Immature natural killer cell (primary cell): ENCODE results near the gene DKK3. TPM values are rescaled to one million over a fixed set of nuclear protein-coding genes. Genes with fewer than 3 reads are reported as not detected.
A peak's percentile ranks its signal among the peaks of the same experiment; 100 is the strongest.

Experiments used
- DNase-seq, 3 donors: peaks; one replicate each; pipeline ENCODE4 v3.0.0; 2022; ENCODE audit warnings: mixed read lengths in 1 of 3
- H3K27ac Mint-ChIP-seq, 6 donors: one replicate each; pipeline ENCODE4 v1.8.0; 2020; ENCODE audit warnings: mixed read lengths in 6 of 6, mild to moderate bottlenecking in 5 of 6, inconsistent platforms in 4 of 6, moderate library complexity in 3 of 6
- H3K27me3 Mint-ChIP-seq, 3 donors: one replicate each; pipeline ENCODE4 v1.8.0; 2020 to 2021; ENCODE audit warnings: low read depth in 3 of 3, mild to moderate bottlenecking in 3 of 3, mixed read lengths in 3 of 3, moderate library complexity in 3 of 3, inconsistent platforms in 1 of 3
- H3K36me3 Mint-ChIP-seq, 3 donors: one replicate each; pipeline ENCODE4 v1.8.0; 2020; ENCODE audit warnings: mixed read lengths in 3 of 3, inconsistent platforms in 2 of 3, mild to moderate bottlenecking in 2 of 3
- H3K4me1 Mint-ChIP-seq, 2 donors: one replicate each; pipeline ENCODE4 v1.8.0; 2020; ENCODE audit warnings: inconsistent platforms in 2 of 2, mild to moderate bottlenecking in 2 of 2, mixed read lengths in 2 of 2, moderate library complexity in 1 of 2
- H3K4me3 Mint-ChIP-seq, 5 donors: one replicate each; pipeline ENCODE4 v1.8.0; 2020; ENCODE audit warnings: mild to moderate bottlenecking in 5 of 5, mixed read lengths in 5 of 5, inconsistent platforms in 3 of 5, moderate library complexity in 3 of 5
- H3K9me3 Mint-ChIP-seq, 6 donors: one replicate each; pipeline ENCODE4 v1.8.0; 2020; ENCODE audit warnings: mild to moderate bottlenecking in 6 of 6, mixed read lengths in 6 of 6, inconsistent platforms in 4 of 6, moderate library complexity in 3 of 6
- polyA plus RNA-seq, 3 donors: library from polyadenylated mRNA; unstranded; fragments of 300-500 nt; fragmentation: Illumina TruSeq; gene quantifications; one replicate each; pipeline ENCODE4 v1.2.3, GENCODE V29; 2021

DKK3 gene
- polyA plus RNA-seq, 3 donors from 2014 or later = 0.31 to 0.76 TPM; not detected in 1

DNA sequence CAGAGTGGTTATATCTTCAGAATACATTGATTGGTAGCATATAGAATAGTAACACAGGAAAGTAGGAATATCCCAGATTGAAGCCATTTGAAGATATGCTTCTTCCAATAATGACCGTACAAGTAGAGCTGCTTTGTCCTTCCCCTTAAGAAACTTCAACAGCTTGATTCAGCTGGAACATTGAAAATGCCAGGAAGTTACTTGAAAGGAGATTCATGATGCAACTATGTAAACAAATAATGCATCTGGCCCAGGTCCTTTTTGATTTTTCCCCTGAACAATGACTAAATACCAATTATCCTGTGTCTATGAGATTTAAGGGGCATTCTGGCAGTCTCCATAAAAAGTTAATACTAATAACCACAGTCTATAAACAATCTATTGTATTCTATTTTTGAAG is 3.0 kb downstream of the DKK3 start:
- Mint-ChIP-seq H3K9me3 (peaks cover 0 to under 1% (median 0%) of the 10 kb centered on the region in 6 donors), H3K36me3 (no peaks in the 10 kb centered on the region), H3K4me1 (peaks cover 10 to 13% of the 10 kb centered on the region in 2 donors), H3K27ac (no peak overlapping the region), H3K4me3 (no peak overlapping the region), H3K27me3 (peaks cover 11 to 23% (median 18%) of the 10 kb centered on the region in 3 donors)
- DNase-seq = no peak

DNA sequence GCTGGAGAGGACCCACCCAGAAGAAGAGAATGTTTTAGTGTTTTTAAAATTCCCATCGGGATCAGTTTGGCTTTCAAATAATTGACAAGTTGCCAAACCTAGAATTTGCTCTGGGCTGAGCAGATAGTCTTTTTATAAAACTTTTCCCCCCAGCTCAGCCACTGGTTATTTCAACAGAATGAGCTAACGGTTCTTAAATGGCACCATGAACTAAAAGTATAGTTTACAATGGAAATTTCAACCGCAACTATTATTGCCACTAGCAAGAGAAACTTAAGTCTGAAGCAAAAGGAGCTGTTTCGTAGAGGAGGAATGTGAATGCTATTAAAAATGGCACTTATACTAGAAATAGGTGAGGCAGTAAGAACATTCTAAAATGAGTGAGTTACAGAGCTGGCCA is 3.4 kb downstream of the DKK3 start:
- no peaks in the 10 kb centered on the region for H3K9me3 Mint-ChIP-seq
- H3K27me3 Mint-ChIP-seq = peaks cover 11 to 20% (median 18%) of the 10 kb centered on the region in 3 donors
- H3K27ac Mint-ChIP-seq = no peak overlapping the region
- no peak for DNase-seq
- peaks cover 7 to 13% of the 10 kb centered on the region in 2 donors for H3K4me1 Mint-ChIP-seq
- H3K36me3 Mint-ChIP-seq = no peaks in the 10 kb centered on the region
- no peak overlapping the region for H3K4me3 Mint-ChIP-seq

DNA sequence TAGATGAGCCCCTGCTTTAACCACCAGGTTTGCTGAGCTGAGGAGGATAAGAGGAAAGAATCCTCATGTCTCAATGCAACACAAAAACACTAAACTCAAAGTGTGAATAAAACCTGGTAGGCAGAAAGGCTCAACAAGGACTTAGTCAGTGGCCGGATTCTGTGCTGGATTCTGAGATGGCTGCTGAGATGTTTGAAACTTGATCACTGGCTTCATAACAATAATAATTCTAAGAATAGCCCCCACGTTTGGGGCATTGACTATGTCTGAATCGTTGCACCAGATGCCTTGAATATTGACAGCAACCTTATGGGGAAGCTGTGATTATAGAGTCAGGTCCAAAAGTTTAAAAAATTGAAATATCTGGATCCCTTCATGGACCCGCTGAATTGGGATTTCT is 4.6 kb downstream of the DKK3 start:
- peaks cover 3 to 4% of the 10 kb centered on the region in 2 donors for H3K4me1 Mint-ChIP-seq
- peaks cover 11 to 18% (median 15%) of the 10 kb centered on the region in 3 donors for H3K27me3 Mint-ChIP-seq
- no peaks in the 10 kb centered on the region for H3K9me3 Mint-ChIP-seq
- DNase-seq = no peak
- no peaks in the 10 kb centered on the region for H3K36me3 Mint-ChIP-seq
- H3K4me3 Mint-ChIP-seq = no peak overlapping the region
- no peak overlapping the region for H3K27ac Mint-ChIP-seq

DNA sequence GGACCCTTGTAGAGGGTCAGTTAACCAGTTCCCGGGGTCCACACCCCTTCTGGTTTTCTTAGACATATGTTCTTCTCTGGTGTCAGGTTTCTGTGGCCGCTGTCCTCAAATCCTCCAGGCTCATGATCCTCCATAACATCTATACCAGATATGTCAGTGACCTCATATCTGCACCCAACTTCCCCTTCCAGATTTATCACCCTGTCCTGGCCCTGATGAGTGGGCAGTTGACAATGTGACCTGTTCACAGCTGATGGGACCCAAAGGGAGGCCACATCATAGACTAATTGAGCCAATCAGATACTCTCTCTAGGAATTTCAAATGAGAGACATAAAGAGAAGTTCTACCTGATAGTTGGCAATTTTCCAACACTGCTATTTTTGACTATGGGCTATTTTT is 5.1 kb downstream of the DKK3 start:
- H3K27me3 Mint-ChIP-seq = peaks cover 8 to 18% (median 15%) of the 10 kb centered on the region in 3 donors
- peaks cover 7 to 8% of the 10 kb centered on the region in 2 donors for H3K4me1 Mint-ChIP-seq
- H3K9me3 Mint-ChIP-seq = no peaks in the 10 kb centered on the region
- no peaks in the 10 kb centered on the region for H3K36me3 Mint-ChIP-seq
- no peak overlapping the region for H3K27ac Mint-ChIP-seq
- H3K4me3 Mint-ChIP-seq = no peak overlapping the region
- no peak for DNase-seq

DNA sequence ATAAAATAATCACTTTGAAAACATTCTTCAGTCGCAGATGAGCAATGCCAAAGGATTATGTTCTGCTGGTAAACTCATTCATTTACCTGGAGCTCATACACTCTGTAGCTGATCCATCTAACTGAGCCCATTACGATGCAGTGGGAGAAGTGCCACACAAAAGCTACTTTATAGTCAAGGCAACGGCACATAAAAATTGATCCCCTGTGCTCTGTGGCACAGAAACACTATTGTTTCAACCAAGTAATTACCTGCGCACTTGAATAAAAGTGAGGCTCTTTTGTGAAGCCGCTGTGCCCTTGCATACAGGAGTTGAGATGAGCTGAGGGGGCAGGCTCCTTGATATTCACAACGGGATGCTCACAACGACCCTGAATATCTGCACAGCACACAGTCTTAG is 7.2 kb downstream of the DKK3 start:
- no peaks in the 10 kb centered on the region for H3K9me3 Mint-ChIP-seq
- H3K36me3 Mint-ChIP-seq = no peaks in the 10 kb centered on the region
- no peak overlapping the region for H3K4me3 Mint-ChIP-seq
- H3K4me1 Mint-ChIP-seq = peaks cover 6 to 9% of the 10 kb centered on the region in 2 donors
- peaks cover 8 to 21% (median 17%) of the 10 kb centered on the region in 3 donors for H3K27me3 Mint-ChIP-seq
- H3K27ac Mint-ChIP-seq = no peak overlapping the region
- DNase-seq = no peak

DNA sequence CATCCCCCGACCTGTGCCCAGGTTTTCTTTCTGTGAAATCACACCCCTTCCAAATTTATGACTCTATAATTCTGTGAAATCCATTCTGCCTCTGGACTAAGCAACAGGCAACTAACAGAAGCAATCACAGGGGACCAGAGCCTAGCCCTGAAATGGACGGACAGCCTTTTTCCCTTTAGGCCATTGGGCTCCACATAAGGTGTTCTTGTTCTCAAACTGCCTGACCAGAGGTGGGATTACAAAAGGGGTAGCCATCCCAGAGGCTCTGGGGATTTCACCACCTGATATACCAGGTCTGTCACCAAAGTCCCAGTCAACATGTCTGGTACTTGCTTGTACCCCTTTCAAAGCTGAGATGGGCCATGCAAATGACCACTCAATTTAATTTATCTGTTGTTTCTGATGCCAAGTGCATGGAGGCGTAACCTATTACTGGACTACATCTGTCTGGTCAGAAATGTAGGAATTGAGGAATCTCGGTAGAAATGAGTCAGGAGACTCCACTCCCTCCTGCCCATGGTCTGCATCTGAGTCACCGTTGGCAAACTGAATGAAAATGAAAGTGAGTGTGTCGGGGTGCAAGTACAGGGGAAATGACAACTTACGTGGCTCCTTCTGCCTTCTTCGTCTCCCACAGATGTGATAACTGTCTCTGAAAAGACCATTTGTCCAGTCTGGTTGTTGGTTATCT is 10.2 kb downstream of the DKK3 start:
- Mint-ChIP-seq H3K4me1 (peaks cover 9 to 13% of the 10 kb centered on the region in 2 donors), H3K4me3 (peak overlapping the region; percentile 33 to 71 (median 46)), H3K9me3 (no peaks in the 10 kb centered on the region), H3K27me3 (peaks cover 2 to 13% (median 3%) of the 10 kb centered on the region in 3 donors), H3K36me3 (no peaks in the 10 kb centered on the region), H3K27ac (peak overlapping the region in 1 of 6 donors; percentile 41)
- DNase-seq = peak in 1 of 3 donors; percentile 7

DNA sequence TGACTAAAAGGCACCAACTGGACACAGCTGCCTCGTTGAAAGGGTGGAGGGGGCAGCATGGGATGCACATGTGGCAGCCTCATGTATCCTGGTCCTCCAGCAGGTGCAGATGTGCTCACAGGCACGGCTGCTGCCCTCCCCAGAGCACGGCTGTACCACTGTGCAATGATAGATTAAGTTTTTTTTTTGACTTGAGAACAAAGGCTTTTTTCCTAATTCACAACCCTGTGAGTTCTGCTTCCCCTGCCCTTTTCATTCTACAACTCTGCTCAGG is 11.4 kb downstream of the DKK3 start:
- no peaks in the 10 kb centered on the region for H3K36me3 Mint-ChIP-seq
- H3K27ac Mint-ChIP-seq = peak overlapping the region in 1 of 6 donors; percentile 4
- peaks cover 0 to 2% (median 0%) of the 10 kb centered on the region in 6 donors for H3K9me3 Mint-ChIP-seq
- peaks cover 2 to 12% (median 3%) of the 10 kb centered on the region in 3 donors for H3K27me3 Mint-ChIP-seq
- no peak for DNase-seq
- H3K4me3 Mint-ChIP-seq = no peak overlapping the region
- peaks cover 9 to 13% of the 10 kb centered on the region in 2 donors for H3K4me1 Mint-ChIP-seq

DNA sequence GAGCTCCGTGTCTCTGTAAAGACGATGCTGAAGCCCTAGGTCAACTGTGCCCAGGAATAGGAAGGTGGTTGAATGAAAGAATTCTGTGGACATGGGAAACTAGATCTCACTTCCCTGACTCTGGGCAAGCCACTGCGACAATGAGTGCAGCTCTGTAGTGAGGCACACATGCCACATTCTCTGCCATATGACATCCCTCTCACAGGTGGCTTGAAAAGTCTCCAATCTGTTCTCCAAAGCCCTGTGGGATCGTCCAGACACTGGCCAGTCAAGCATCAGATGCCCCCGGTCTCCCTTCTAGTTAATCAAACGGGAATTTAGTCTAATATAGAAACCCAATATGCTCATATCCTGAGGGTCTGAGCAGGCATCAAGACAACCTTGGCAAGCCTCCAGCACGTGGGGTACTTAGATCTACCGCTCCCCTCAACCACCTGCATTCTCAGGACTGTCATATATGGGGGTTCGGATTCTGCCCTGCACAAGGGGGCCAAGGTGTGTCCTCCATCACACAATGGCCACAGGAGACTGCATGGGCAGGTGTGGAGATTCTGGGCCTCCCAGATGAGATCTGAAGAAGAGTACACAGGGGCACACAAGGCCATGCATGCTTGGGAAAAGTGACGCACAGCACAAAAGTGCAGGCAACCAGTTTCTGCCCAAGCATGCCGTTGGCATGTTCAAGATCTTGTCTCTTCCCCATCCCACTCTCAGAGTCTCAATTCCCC is 11.9 kb downstream of the DKK3 start:
- peaks cover 9 to 13% of the 10 kb centered on the region in 2 donors for H3K4me1 Mint-ChIP-seq
- no peak for DNase-seq
- H3K36me3 Mint-ChIP-seq = no peaks in the 10 kb centered on the region
- peaks cover 2 to 17% (median 3%) of the 10 kb centered on the region in 3 donors for H3K27me3 Mint-ChIP-seq
- H3K27ac Mint-ChIP-seq = no peak overlapping the region
- no peak overlapping the region for H3K4me3 Mint-ChIP-seq
- H3K9me3 Mint-ChIP-seq = peaks cover 0 to 2% (median 0%) of the 10 kb centered on the region in 6 donors

DNA sequence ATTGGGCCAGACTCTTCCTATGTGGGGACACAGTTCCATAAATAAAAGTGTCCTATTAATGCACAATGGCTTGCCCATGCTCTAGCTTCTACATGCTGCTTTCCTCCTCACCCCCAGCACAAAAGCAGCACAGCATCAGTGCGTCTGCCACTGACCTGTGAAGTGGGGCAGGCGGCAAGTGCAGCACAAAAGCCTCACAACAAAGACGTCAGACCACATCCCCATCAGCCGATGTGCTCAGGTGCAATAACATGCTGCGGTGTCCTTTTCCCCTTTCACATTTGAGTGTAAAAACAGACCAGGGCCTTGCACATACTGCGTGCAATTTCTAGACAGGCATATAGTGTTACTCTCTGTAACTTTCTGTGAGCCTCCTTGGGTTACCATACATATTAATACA is 12.8 kb downstream of the DKK3 start:
- Mint-ChIP-seq H3K36me3 (no peaks in the 10 kb centered on the region), H3K9me3 (peaks cover 0 to 2% (median 0%) of the 10 kb centered on the region in 6 donors), H3K27ac (peak overlapping the region in 2 of 6 donors; percentile 38 to 51), H3K4me1 (peaks cover 9 to 13% of the 10 kb centered on the region in 2 donors), H3K4me3 (no peak overlapping the region), H3K27me3 (peaks cover 2 to 18% (median 3%) of the 10 kb centered on the region in 3 donors)
- peak; percentile 23 to 40 (median 37) for DNase-seq

DNA sequence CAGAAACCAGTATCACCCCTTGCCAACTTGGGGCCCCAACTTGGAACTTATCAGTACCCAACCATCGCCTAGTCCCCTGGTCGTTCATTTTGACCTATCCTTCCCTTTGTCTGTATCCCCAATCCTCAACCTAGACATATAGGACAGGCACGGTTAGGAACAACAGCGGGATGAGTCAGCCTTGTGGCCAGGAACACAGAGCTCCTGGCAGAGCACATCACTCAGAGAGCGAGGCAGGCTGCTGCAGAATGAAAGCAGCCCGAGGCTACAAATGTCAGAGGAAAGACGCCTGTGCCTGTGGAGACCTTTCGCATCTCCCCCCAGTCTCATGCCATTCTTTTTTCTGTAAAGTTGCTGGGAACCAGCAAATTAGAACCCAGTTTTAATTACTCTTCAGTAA is 14.6 kb downstream of the DKK3 start:
- H3K27me3 Mint-ChIP-seq = peaks cover 2 to 18% (median 3%) of the 10 kb centered on the region in 3 donors
- H3K9me3 Mint-ChIP-seq = peaks cover 0 to 2% (median 0%) of the 10 kb centered on the region in 6 donors
- no peak overlapping the region for H3K27ac Mint-ChIP-seq

DNA sequence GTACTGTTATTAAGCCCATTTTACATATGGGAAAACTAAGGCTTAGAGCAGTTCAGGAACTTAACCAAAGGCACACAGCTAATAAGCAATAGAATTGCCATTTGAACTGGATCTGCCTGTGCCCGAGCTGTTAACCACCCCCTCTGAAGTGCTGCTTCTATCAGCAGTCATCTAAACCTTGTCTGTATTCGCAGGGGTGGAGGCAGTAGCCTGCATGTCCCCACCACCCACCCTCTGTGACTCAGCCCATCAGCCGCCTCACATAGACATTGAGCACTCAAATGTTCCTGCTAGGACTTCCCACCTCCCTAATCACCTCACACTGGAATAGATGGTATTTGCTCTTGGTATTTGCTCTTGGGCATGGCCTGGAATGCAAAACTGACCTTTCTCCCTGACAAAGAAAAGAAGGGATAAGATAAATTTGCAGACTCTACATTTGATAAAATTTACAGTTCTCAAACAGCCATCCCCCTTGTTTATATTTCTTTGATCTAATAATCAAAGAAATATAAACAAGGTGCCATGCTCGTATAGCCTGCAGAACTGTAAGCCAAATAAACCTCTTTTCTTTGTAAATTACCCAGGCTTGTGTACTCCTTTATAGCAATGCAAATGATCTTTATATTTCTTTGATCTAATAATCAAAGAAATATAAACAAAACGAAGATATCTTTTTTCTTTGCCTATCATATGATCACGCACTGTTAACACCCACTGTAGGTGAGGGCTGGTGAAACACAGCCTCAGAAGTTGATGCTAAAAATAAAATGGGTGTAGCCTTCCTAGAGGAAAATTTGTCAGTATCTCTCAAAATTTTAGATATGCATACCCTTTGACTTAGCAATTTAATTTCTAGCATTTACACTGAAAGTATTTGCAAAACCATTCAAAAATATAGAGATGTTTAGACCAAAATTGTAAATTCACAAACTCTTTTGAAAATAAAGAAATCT is 15.9 kb downstream of the DKK3 start:
- H3K36me3 Mint-ChIP-seq = no peaks in the 10 kb centered on the region
- no peak for DNase-seq
- H3K27ac Mint-ChIP-seq = no peak overlapping the region
- no peak overlapping the region for H3K4me3 Mint-ChIP-seq
- H3K27me3 Mint-ChIP-seq = peaks cover 0 to 18% (median 3%) of the 10 kb centered on the region in 3 donors
- peaks cover 0 to 2% (median 0%) of the 10 kb centered on the region in 6 donors for H3K9me3 Mint-ChIP-seq
- H3K4me1 Mint-ChIP-seq = peaks cover 5 to 12% of the 10 kb centered on the region in 2 donors

More for the DNA sequence above, 14.6 kb downstream of the DKK3 start:
- no peak overlapping the region for H3K4me3 Mint-ChIP-seq
- no peaks in the 10 kb centered on the region for H3K36me3 Mint-ChIP-seq
- H3K4me1 Mint-ChIP-seq = peaks cover 9 to 10% of the 10 kb centered on the region in 2 donors
- DNase-seq = no peak

DNA sequence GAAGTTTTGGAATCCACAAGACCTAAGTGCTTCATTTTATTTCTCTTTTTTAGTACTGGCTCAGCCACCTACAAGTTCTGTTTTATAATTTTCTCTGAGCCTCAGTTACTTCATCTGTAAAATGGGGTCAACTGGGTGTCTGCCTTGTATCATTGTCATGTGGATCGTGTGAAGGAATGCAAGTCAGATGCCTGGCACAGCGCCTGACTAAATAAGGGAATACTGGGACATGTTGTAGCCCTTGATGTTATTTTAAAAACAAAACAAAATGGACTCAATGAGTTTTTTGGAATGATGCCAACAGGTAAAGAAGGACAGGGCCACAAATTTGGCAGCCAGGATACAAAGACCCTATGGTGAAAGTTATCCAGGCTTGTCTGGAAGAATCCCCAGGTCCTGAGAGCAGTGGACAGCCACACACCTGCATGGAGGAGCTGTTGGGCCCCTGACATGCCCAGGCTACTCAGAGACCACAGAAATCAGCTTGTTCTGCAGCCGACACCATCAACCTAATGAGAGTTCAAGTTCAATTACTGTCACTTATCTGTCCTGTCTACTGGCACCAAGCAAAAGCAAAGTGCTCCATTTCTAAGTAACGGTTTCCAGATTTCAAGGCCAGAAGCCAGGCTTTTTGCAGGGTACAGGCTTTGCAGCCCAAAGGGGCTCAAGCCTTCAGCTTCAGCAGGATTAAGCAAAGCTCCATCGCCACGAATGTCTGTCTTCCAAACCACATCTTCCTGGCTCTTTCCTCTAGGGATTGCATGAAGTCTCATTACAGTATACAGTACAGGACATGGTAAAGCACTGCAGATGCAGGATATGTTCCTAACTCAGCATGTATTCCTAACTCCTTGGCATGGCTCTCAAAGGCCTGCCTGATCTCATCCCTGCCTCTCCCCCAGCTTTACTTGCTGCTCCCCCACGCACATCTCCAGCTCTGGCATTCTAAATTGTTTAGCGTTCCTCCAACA is 18.4 kb downstream of the DKK3 start:
- Mint-ChIP-seq H3K27me3 (peaks cover 0 to 9% (median 3%) of the 10 kb centered on the region in 3 donors), H3K4me3 (no peak overlapping the region), H3K36me3 (no peaks in the 10 kb centered on the region), H3K4me1 (peaks cover 4 to 17% of the 10 kb centered on the region in 2 donors), H3K9me3 (peaks cover 0 to 2% (median 0%) of the 10 kb centered on the region in 6 donors), H3K27ac (no peak overlapping the region)
- DNase-seq = no peak
